ENCODE measurements around the gene WRNIP1.

The WRNIP1 gene

DNA sequence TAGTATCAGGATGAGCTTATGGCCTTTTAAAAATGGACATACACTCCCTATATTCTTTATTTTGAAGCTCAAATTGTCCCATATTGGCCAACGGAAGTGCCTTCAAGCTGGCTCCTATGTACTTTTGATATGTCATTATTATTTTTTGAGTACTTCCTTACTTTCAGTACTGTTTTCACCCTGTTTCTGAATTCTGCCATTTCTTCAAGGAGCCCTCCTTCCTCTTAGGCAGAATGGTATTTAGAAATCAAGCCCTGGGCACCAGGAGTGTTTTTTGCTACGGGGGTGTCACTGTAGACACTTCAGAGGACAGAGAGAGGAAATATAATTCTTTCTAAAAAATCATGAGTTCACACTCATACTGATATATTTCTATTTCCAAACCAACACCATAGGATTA, 9.0 kb upstream of the WRNIP1 start:
- no peak overlapping the region for H3K23ac ChIP-seq (ENCODE audit: low read length in 2 of 2)
- H2BK5ac ChIP-seq (ENCODE audit: low read depth, low read length, poor library complexity, severe bottlenecking) = no peak overlapping the region
- no peak overlapping the region for H2AK5ac ChIP-seq (ENCODE audit: low read length, severe bottlenecking)
- no peaks in the 10 kb centered on the region for H3K9me3 ChIP-seq (ENCODE audit: control insufficient read depth, low read length)
- 100% methylated on average over 2 of the region's 2 CpGs for WGBS
- H3K79me1 ChIP-seq (replicated peaks; ENCODE audit: low read length, poor library complexity, severe bottlenecking) = no peaks in the 10 kb centered on the region
- H3K27me3 ChIP-seq (ENCODE audit: control insufficient read depth in 1 of 2, insufficient read depth in 1 of 2, low read length in 2 of 2) = no peaks in the 10 kb centered on the region
- H2AFZ ChIP-seq (ENCODE audit: low read depth, low read length) = no peak overlapping the region
- H3K27ac ChIP-seq (ENCODE audit: low read length, poor library complexity, severe bottlenecking) = no peak overlapping the region
- H3K4me1 ChIP-seq (ENCODE audit: control insufficient read depth, insufficient read depth, low read depth, low read length) = no peaks in the 10 kb centered on the region
- no peaks in the 10 kb centered on the region for H3K36me3 ChIP-seq (ENCODE audit: control insufficient read depth in 1 of 2, insufficient read depth in 2 of 2, low read depth in 1 of 2, low read length in 2 of 2)
- no peak for DNase-seq
- no peak overlapping the region for H3K4me2 ChIP-seq (ENCODE audit: low read length, poor library complexity, severe bottlenecking)
- H3K4me3 ChIP-seq (ENCODE audit: insufficient read depth in 1 of 2, low read depth in 1 of 2, low read length in 2 of 2) = no peak overlapping the region
- no peak overlapping the region for H3K9ac ChIP-seq (ENCODE audit: low read length)
- H4K8ac ChIP-seq (ENCODE audit: low read length) = no peak overlapping the region
- no peak overlapping the region for H2BK12ac ChIP-seq (ENCODE audit: low read length in 2 of 2)
- no peak overlapping the region for H2BK15ac ChIP-seq (ENCODE audit: low read depth, poor library complexity, severe bottlenecking)
- no peak overlapping the region for H3K14ac ChIP-seq (ENCODE audit: low read length in 2 of 2)
- no peak overlapping the region for H3K18ac ChIP-seq (ENCODE audit: low read depth in 1 of 2, low read length in 2 of 2)
- no peak overlapping the region for H3K4ac ChIP-seq (ENCODE audit: low read depth in 1 of 2, low read length in 2 of 2)
- H2BK120ac ChIP-seq (ENCODE audit: low read depth, low read length) = no peak overlapping the region
- H4K91ac ChIP-seq (ENCODE audit: low read length) = no peak overlapping the region

DNA sequence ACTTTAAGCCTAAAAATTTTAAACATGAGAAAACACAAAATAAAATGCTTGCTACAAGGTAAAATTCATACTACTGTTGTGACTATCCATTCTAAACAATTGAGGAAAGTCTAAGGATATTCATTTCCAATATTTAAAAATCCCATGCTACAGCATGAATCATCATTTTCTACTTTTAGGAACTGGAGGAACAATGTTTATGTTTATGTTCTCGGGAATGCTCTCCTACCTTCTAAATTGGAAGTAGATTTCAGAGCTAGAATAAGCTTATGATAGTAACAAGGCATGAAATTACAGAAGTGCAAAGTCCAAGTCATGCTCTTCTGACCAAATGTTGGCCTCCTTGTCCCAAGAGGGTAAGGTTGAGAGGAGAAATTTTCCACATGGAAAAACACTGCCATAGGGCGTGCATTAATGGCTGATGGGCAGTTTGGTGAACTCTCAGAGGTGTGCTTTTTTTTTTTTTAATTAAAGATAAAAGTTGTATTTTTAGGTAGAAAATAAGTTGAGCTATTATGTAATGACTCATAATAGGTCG, 8.4 kb upstream of the WRNIP1 start:
- H3K14ac ChIP-seq (ENCODE audit: low read length in 2 of 2) = no peak overlapping the region
- WGBS = 65% methylated on average over 3 of the region's 3 CpGs
- H3K9ac ChIP-seq (ENCODE audit: low read length) = no peak overlapping the region
- H2AFZ ChIP-seq (ENCODE audit: low read depth, low read length) = no peak overlapping the region
- no peak overlapping the region for H3K23ac ChIP-seq (ENCODE audit: low read length in 2 of 2)
- H3K9me3 ChIP-seq (ENCODE audit: control insufficient read depth, low read length) = no peaks in the 10 kb centered on the region
- H3K27me3 ChIP-seq (ENCODE audit: control insufficient read depth in 1 of 2, insufficient read depth in 1 of 2, low read length in 2 of 2) = no peaks in the 10 kb centered on the region
- no peak for DNase-seq
- H2BK12ac ChIP-seq (ENCODE audit: low read length in 2 of 2) = no peak overlapping the region
- no peak overlapping the region for H2BK5ac ChIP-seq (ENCODE audit: low read depth, low read length, poor library complexity, severe bottlenecking)
- H2BK15ac ChIP-seq (ENCODE audit: low read depth, poor library complexity, severe bottlenecking) = no peak overlapping the region
- H3K27ac ChIP-seq (ENCODE audit: low read length, poor library complexity, severe bottlenecking) = no peak overlapping the region
- no peak overlapping the region for H2BK120ac ChIP-seq (ENCODE audit: low read depth, low read length)
- no peak overlapping the region for H3K4ac ChIP-seq (ENCODE audit: low read depth in 1 of 2, low read length in 2 of 2)
- H4K91ac ChIP-seq (ENCODE audit: low read length) = no peak overlapping the region
- no peak overlapping the region for H3K18ac ChIP-seq (ENCODE audit: low read depth in 1 of 2, low read length in 2 of 2)
- no peak overlapping the region for H3K4me3 ChIP-seq (ENCODE audit: insufficient read depth in 1 of 2, low read depth in 1 of 2, low read length in 2 of 2)
- H3K4me1 ChIP-seq (ENCODE audit: control insufficient read depth, insufficient read depth, low read depth, low read length) = no peaks in the 10 kb centered on the region
- H2AK5ac ChIP-seq (ENCODE audit: low read length, severe bottlenecking) = no peak overlapping the region
- no peak overlapping the region for H4K8ac ChIP-seq (ENCODE audit: low read length)
- no peaks in the 10 kb centered on the region for H3K79me1 ChIP-seq (replicated peaks; ENCODE audit: low read length, poor library complexity, severe bottlenecking)
- H3K4me2 ChIP-seq (ENCODE audit: low read length, poor library complexity, severe bottlenecking) = no peak overlapping the region
- H3K36me3 ChIP-seq (ENCODE audit: control insufficient read depth in 1 of 2, insufficient read depth in 2 of 2, low read depth in 1 of 2, low read length in 2 of 2) = no peaks in the 10 kb centered on the region

DNA sequence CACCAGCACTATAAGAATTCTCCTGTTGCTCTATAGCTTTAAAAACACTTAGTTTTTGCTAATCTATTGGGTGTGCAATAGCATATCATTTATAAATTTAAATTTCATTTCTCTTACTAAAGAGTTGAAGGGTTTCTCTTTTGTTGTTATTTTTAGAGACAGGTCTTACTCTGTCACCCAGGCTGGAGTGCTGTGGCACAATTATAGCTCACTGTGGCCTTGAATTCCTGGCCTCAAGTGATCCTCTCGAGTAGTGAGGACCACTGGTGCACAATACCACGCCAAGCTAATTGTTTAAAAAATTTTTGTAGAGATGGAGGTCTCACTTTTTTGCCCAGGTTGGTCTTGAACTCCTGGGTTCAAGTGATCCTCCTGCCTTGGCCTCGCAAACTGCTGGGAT, 6.2 kb upstream of the WRNIP1 start:
- H2AFZ ChIP-seq (ENCODE audit: low read depth, low read length) = no peak overlapping the region
- DNase-seq = no peak
- H2AK5ac ChIP-seq (ENCODE audit: low read length, severe bottlenecking) = no peak overlapping the region
- no peak overlapping the region for H4K91ac ChIP-seq (ENCODE audit: low read length)
- H3K4me3 ChIP-seq (ENCODE audit: insufficient read depth in 1 of 2, low read depth in 1 of 2, low read length in 2 of 2) = no peak overlapping the region
- no peak overlapping the region for H2BK5ac ChIP-seq (ENCODE audit: low read depth, low read length, poor library complexity, severe bottlenecking)
- no peak overlapping the region for H2BK15ac ChIP-seq (ENCODE audit: low read depth, poor library complexity, severe bottlenecking)
- peaks cover 2% of the 10 kb centered on the region for H3K79me1 ChIP-seq (replicated peaks; ENCODE audit: low read length, poor library complexity, severe bottlenecking)
- no peak overlapping the region for H3K9ac ChIP-seq (ENCODE audit: low read length)
- no peak overlapping the region for H2BK12ac ChIP-seq (ENCODE audit: low read length in 2 of 2)
- no peak overlapping the region for H4K8ac ChIP-seq (ENCODE audit: low read length)
- no peaks in the 10 kb centered on the region for H3K4me1 ChIP-seq (ENCODE audit: control insufficient read depth, insufficient read depth, low read depth, low read length)
- H3K9me3 ChIP-seq (ENCODE audit: control insufficient read depth, low read length) = no peaks in the 10 kb centered on the region
- no peak overlapping the region for H3K14ac ChIP-seq (ENCODE audit: low read length in 2 of 2)
- no peak overlapping the region for H3K23ac ChIP-seq (ENCODE audit: low read length in 2 of 2)
- H3K27me3 ChIP-seq (ENCODE audit: control insufficient read depth in 1 of 2, insufficient read depth in 1 of 2, low read length in 2 of 2) = no peaks in the 10 kb centered on the region
- peaks cover 0 to 6% of the 10 kb centered on the region in 2 experiments for H3K36me3 ChIP-seq (ENCODE audit: control insufficient read depth in 1 of 2, insufficient read depth in 2 of 2, low read depth in 1 of 2, low read length in 2 of 2)
- H3K4ac ChIP-seq (ENCODE audit: low read depth in 1 of 2, low read length in 2 of 2) = no peak overlapping the region
- H3K18ac ChIP-seq (ENCODE audit: low read depth in 1 of 2, low read length in 2 of 2) = no peak overlapping the region
- 73% methylated on average over 3 of the region's 3 CpGs for WGBS
- H2BK120ac ChIP-seq (ENCODE audit: low read depth, low read length) = no peak overlapping the region
- no peak overlapping the region for H3K4me2 ChIP-seq (ENCODE audit: low read length, poor library complexity, severe bottlenecking)
- H3K27ac ChIP-seq (ENCODE audit: low read length, poor library complexity, severe bottlenecking) = no peak overlapping the region

DNA sequence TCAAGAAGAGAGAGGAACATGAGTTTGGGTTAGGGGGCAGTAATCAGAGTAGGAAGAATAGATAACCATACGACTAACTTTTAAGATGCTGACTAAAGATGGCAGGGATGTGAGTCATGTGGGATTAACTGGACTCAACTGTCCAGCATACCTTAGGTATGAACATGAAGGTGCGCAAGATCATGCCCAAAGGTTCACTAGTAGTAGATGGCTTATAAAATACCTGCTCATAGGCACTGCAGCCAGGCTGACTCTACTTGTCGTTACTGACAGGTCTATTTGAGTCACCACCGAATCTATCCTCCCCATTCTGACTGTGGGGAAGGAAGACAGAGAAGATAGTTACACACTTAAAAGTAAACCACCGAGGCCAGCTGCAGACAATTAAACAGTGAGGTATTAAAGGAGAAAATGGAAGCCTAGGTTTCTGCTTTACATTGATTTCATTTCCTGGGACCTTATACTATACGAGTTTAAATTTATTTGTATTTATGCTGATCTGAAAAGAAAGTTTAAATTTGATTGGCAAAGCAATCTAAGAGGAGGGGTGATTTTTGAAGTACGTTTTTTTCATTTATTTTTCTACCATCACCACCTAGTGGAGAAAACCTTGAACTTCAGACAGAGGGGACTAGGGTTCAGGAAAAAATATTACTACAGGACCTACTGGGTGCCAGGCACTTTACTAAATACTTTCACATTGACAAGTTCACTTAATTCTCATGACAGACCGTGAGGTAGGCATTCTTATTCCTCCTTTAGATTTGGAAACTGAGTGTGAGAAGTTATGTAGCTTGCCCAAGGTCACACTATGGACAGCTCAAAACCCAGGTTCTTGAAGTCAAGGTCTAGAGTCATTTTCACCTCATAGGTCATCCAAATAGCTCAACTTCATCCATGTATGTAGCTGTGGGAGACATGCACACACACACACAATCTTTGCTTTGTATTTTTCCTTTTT, 4.0 kb upstream of the WRNIP1 start:
- Histone ChIP-seq H4K8ac (ENCODE audit: low read length) (no peak overlapping the region), H2BK12ac (ENCODE audit: low read length in 2 of 2) (no peak overlapping the region), H2BK15ac (ENCODE audit: low read depth, poor library complexity, severe bottlenecking) (no peak overlapping the region), H2BK5ac (ENCODE audit: low read depth, low read length, poor library complexity, severe bottlenecking) (no peak overlapping the region), H3K23ac (ENCODE audit: low read length in 2 of 2) (no peak overlapping the region), H3K4me1 (ENCODE audit: control insufficient read depth, insufficient read depth, low read depth, low read length) (peaks cover 3% of the 10 kb centered on the region), H3K14ac (ENCODE audit: low read length in 2 of 2) (no peak overlapping the region), H2AFZ (ENCODE audit: low read depth, low read length) (no peak overlapping the region), H3K79me1 (replicated peaks; ENCODE audit: low read length, poor library complexity, severe bottlenecking) (peaks cover 2% of the 10 kb centered on the region), H2BK120ac (ENCODE audit: low read depth, low read length) (no peak overlapping the region), H3K4me2 (ENCODE audit: low read length, poor library complexity, severe bottlenecking) (no peak overlapping the region), H4K91ac (ENCODE audit: low read length) (no peak overlapping the region), H3K36me3 (ENCODE audit: control insufficient read depth in 1 of 2, insufficient read depth in 2 of 2, low read depth in 1 of 2, low read length in 2 of 2) (peaks cover 0 to 6% of the 10 kb centered on the region in 2 experiments), H3K27me3 (ENCODE audit: control insufficient read depth in 1 of 2, insufficient read depth in 1 of 2, low read length in 2 of 2) (no peaks in the 10 kb centered on the region), H3K27ac (ENCODE audit: low read length, poor library complexity, severe bottlenecking) (no peak overlapping the region), H3K4me3 (ENCODE audit: insufficient read depth in 1 of 2, low read depth in 1 of 2, low read length in 2 of 2) (no peak overlapping the region), H3K9ac (ENCODE audit: low read length) (no peak overlapping the region), H3K4ac (ENCODE audit: low read depth in 1 of 2, low read length in 2 of 2) (no peak overlapping the region), H2AK5ac (ENCODE audit: low read length, severe bottlenecking) (no peak overlapping the region), H3K18ac (ENCODE audit: low read depth in 1 of 2, low read length in 2 of 2) (no peak overlapping the region), H3K9me3 (ENCODE audit: control insufficient read depth, low read length) (no peaks in the 10 kb centered on the region)
- WGBS = 94% methylated on average over 7 of the region's 8 CpGs
- no peak for DNase-seq
